ENCODE measurements around the gene EVA1C. TPM values are rescaled to one million over a fixed set of nuclear protein-coding genes. Genes with fewer than 3 reads are reported as not detected.

EVA1C gene
- total and polyA plus RNA-seq, 9 of the 15 experiments (the other 6 are each of a cell fraction or from before 2014, with no cell fraction given) = 0.22 TPM; not detected in 8

GRCh38 chr21:32516756-32517649 is 104.5 kb downstream of the EVA1C start (continued):
- TF ChIP-seq, protein P1, sequence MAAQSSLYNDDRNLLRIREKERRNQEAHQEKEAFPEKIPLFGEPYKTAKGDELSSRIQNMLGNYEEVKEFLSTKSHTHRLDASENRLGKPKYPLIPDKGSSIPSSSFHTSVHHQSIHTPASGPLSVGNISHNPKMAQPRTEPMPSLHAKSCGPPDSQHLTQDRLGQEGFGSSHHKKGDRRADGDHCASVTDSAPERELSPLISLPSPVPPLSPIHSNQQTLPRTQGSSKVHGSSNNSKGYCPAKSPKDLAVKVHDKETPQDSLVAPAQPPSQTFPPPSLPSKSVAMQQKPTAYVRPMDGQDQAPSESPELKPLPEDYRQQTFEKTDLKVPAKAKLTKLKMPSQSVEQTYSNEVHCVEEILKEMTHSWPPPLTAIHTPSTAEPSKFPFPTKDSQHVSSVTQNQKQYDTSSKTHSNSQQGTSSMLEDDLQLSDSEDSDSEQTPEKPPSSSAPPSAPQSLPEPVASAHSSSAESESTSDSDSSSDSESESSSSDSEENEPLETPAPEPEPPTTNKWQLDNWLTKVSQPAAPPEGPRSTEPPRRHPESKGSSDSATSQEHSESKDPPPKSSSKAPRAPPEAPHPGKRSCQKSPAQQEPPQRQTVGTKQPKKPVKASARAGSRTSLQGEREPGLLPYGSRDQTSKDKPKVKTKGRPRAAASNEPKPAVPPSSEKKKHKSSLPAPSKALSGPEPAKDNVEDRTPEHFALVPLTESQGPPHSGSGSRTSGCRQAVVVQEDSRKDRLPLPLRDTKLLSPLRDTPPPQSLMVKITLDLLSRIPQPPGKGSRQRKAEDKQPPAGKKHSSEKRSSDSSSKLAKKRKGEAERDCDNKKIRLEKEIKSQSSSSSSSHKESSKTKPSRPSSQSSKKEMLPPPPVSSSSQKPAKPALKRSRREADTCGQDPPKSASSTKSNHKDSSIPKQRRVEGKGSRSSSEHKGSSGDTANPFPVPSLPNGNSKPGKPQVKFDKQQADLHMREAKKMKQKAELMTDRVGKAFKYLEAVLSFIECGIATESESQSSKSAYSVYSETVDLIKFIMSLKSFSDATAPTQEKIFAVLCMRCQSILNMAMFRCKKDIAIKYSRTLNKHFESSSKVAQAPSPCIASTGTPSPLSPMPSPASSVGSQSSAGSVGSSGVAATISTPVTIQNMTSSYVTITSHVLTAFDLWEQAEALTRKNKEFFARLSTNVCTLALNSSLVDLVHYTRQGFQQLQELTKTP (IDR thresholded peaks at IDR 0.05; ENCODE audit: low read depth in 1 of 2, partially characterized antibody in 2 of 2) = no peak
- TF ChIP-seq FOXK2 (conservative IDR thresholded peaks at IDR 0.05 in 1 of 2, IDR thresholded peaks at IDR 0.05 in 1 of 2; ENCODE audit: low read depth in 2 of 2) (0 out of 4 replicates have a peak, but pooled peaks of 1 of the 2 experiments have one; percentile 28), ATF3 (IDR thresholded peaks at IDR 0.05) (peak; percentile 69), ATF3 (CRISPR knock-in tag; conservative IDR thresholded peaks at IDR 0.05) (no peak), BRD4 (IDR thresholded peaks at IDR 0.05) (no peak), PHB (CRISPR knock-in tag; IDR thresholded peaks at IDR 0.05) (no peak), ILF3 (IDR thresholded peaks at IDR 0.05; ENCODE audit: borderline replicate concordance) (no peak), POU5F1 (IDR thresholded peaks at IDR 0.05; ENCODE audit: borderline replicate concordance, low read depth, low read length, partially characterized antibody) (no peak), TAL1 (IDR thresholded peaks at IDR 0.05) (no peak), NCOA4 (IDR thresholded peaks at IDR 0.05; ENCODE audit: partially characterized antibody) (no peak), ZNF146 (CRISPR knock-in tag; IDR thresholded peaks at IDR 0.05; ENCODE audit: unreplicated experiment) (peak; percentile 99), BRF1 (IDR thresholded peaks at IDR 0.05; ENCODE audit: borderline replicate concordance, extremely low read depth, insufficient read length) (no peak), U2AF1 (optimal IDR thresholded peaks at IDR 0.05; ENCODE audit: low read depth, low read length) (no peak), ELF1 (tag; IDR thresholded peaks at IDR 0.05) (no peak), IFI16 (CRISPR knock-in tag; IDR thresholded peaks at IDR 0.05) (no peak)
- TF ChIP-seq, protein P2, sequence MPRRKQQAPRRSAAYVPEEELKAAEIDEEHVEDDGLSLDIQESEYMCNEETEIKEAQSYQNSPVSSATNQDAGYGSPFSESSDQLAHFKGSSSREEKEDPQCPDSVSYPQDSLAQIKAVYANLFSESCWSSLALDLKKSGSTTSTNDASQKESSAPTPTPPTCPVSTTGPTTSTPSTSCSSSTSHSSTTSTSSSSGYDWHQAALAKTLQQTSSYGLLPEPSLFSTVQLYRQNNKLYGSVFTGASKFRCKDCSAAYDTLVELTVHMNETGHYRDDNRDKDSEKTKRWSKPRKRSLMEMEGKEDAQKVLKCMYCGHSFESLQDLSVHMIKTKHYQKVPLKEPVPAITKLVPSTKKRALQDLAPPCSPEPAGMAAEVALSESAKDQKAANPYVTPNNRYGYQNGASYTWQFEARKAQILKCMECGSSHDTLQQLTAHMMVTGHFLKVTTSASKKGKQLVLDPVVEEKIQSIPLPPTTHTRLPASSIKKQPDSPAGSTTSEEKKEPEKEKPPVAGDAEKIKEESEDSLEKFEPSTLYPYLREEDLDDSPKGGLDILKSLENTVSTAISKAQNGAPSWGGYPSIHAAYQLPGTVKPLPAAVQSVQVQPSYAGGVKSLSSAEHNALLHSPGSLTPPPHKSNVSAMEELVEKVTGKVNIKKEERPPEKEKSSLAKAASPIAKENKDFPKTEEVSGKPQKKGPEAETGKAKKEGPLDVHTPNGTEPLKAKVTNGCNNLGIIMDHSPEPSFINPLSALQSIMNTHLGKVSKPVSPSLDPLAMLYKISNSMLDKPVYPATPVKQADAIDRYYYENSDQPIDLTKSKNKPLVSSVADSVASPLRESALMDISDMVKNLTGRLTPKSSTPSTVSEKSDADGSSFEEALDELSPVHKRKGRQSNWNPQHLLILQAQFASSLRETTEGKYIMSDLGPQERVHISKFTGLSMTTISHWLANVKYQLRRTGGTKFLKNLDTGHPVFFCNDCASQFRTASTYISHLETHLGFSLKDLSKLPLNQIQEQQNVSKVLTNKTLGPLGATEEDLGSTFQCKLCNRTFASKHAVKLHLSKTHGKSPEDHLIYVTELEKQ (CRISPR knock-in tag; IDR thresholded peaks at IDR 0.05) = no peak
- TF ChIP-seq, protein P3, sequence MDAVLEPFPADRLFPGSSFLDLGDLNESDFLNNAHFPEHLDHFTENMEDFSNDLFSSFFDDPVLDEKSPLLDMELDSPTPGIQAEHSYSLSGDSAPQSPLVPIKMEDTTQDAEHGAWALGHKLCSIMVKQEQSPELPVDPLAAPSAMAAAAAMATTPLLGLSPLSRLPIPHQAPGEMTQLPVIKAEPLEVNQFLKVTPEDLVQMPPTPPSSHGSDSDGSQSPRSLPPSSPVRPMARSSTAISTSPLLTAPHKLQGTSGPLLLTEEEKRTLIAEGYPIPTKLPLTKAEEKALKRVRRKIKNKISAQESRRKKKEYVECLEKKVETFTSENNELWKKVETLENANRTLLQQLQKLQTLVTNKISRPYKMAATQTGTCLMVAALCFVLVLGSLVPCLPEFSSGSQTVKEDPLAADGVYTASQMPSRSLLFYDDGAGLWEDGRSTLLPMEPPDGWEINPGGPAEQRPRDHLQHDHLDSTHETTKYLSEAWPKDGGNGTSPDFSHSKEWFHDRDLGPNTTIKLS (IDR thresholded peaks at IDR 0.05; ENCODE audit: borderline replicate concordance, low read depth) = no peak
